Activated T-helper 17 cell treated with anti-CD3 and anti-CD28 coated beads, Interleukin-2, amount 50 U/mL, for 72 hours (primary cell): ENCODE measurements around the gene KRT78. TPM values are rescaled to one million over a fixed set of nuclear protein-coding genes. Genes with fewer than 3 reads are reported as not detected.
A peak's percentile ranks its signal among the peaks of the same experiment; 100 is the strongest.

Source experiments
- ATAC-seq: fragments of 150-1000 bp; cut with Tn5 transposase; replicated peaks from 2 replicates; pipeline ENCODE4 v1.10.0; 2021; ENCODE audit warnings: mild to moderate bottlenecking, moderate library complexity
- H3K27ac Mint-ChIP-seq: one replicate; pipeline ENCODE4 v1.8.0; 2022; ENCODE audit warnings: mixed read lengths
- H3K27me3 Mint-ChIP-seq: one replicate; pipeline ENCODE4 v1.8.0; 2022; ENCODE audit warnings: mixed read lengths
- H3K36me3 Mint-ChIP-seq: one replicate; pipeline ENCODE4 v1.8.0; 2022; ENCODE audit warnings: low read depth, mild to moderate bottlenecking, mixed read lengths
- H3K4me1 Mint-ChIP-seq: one replicate; pipeline ENCODE4 v1.8.0; 2022; ENCODE audit warnings: mixed read lengths
- H3K4me3 Mint-ChIP-seq: one replicate; pipeline ENCODE4 v1.8.0; 2022; ENCODE audit warnings: mild to moderate bottlenecking, mixed read lengths
- H3K9me3 Mint-ChIP-seq: one replicate; pipeline ENCODE4 v1.8.0; 2022; ENCODE audit warnings: mixed read lengths
- total RNA-seq, 2 donors: library from RNA; stranded (reverse); gene quantifications; one replicate each; pipeline ENCODE4 v1.2.3, GENCODE V29; 2022

KRT78 gene
- total RNA-seq, 2 donors from 2014 or later: not detected

- Mint-ChIP-seq H3K4me1 (no peaks in the 10 kb centered on the region), H3K9me3 (no peaks in the 10 kb centered on the region), H3K27me3 (peaks cover 4% of the 10 kb centered on the region), H3K27ac (no peak overlapping the region), H3K4me3 (no peak overlapping the region), H3K36me3 (no peaks in the 10 kb centered on the region)
- ATAC-seq: no peak
Measured at GRCh38 chr12:52828156-52828555, 20.6 kb downstream of the KRT78 start.

- H3K4me3 Mint-ChIP-seq: no peak overlapping the region
Measured at GRCh38 chr12:52827499-52828090, 21.2 kb downstream of the KRT78 start.

GRCh38 chr12:52826611-52827498, 21.9 kb downstream of the KRT78 start:
- H3K4me3 Mint-ChIP-seq: no peak overlapping the region
- no peak for ATAC-seq

More at GRCh38 chr12:52827499-52828090, 21.2 kb downstream of the KRT78 start:
- ATAC-seq: no peak
- Mint-ChIP-seq H3K4me1 (no peaks in the 10 kb centered on the region), H3K27ac (no peak overlapping the region), H3K27me3 (peaks cover 4% of the 10 kb centered on the region), H3K36me3 (no peaks in the 10 kb centered on the region), H3K9me3 (no peaks in the 10 kb centered on the region)

GRCh38 chr12:52825961-52826360, 22.8 kb downstream of the KRT78 start:
- H3K4me1 Mint-ChIP-seq: no peaks in the 10 kb centered on the region
- no peaks in the 10 kb centered on the region for H3K36me3 Mint-ChIP-seq

More at GRCh38 chr12:52826611-52827498, 21.9 kb downstream of the KRT78 start:
- Mint-ChIP-seq H3K27me3 (peaks cover 4% of the 10 kb centered on the region), H3K36me3 (no peaks in the 10 kb centered on the region), H3K9me3 (no peaks in the 10 kb centered on the region), H3K27ac (no peak overlapping the region), H3K4me1 (no peaks in the 10 kb centered on the region)

GRCh38 chr12:52824741-52825410, 23.9 kb downstream of the KRT78 start:
- no peaks in the 10 kb centered on the region for H3K36me3 Mint-ChIP-seq
- H3K27ac Mint-ChIP-seq: no peak overlapping the region
- H3K27me3 Mint-ChIP-seq: peaks cover 9% of the 10 kb centered on the region
- no peak for ATAC-seq
- no peak overlapping the region for H3K4me3 Mint-ChIP-seq
- H3K9me3 Mint-ChIP-seq: no peaks in the 10 kb centered on the region
- no peaks in the 10 kb centered on the region for H3K4me1 Mint-ChIP-seq

More at GRCh38 chr12:52825961-52826360, 22.8 kb downstream of the KRT78 start:
- Mint-ChIP-seq H3K27me3 (peaks cover 4% of the 10 kb centered on the region), H3K9me3 (no peaks in the 10 kb centered on the region), H3K27ac (no peak overlapping the region), H3K4me3 (no peak overlapping the region)
- ATAC-seq: no peak

- no peaks in the 10 kb centered on the region for H3K9me3 Mint-ChIP-seq
- no peaks in the 10 kb centered on the region for H3K36me3 Mint-ChIP-seq
- peaks cover 9% of the 10 kb centered on the region for H3K27me3 Mint-ChIP-seq
- H3K4me3 Mint-ChIP-seq: no peak overlapping the region
- H3K4me1 Mint-ChIP-seq: no peaks in the 10 kb centered on the region
- ATAC-seq: no peak
- no peak overlapping the region for H3K27ac Mint-ChIP-seq
Measured at GRCh38 chr12:52823761-52824450, 24.9 kb downstream of the KRT78 start.

- Mint-ChIP-seq H3K27me3 (peaks cover 12% of the 10 kb centered on the region), H3K4me1 (no peaks in the 10 kb centered on the region), H3K9me3 (no peaks in the 10 kb centered on the region), H3K36me3 (no peaks in the 10 kb centered on the region), H3K4me3 (no peak overlapping the region), H3K27ac (peak overlapping the region; percentile 41)
- ATAC-seq: no peak
Measured at GRCh38 chr12:52822771-52823510, 25.9 kb downstream of the KRT78 start.

- no peak for ATAC-seq
- Mint-ChIP-seq H3K36me3 (no peaks in the 10 kb centered on the region), H3K27ac (peak overlapping the region; percentile 41), H3K27me3 (peaks cover 17% of the 10 kb centered on the region), H3K4me1 (no peaks in the 10 kb centered on the region), H3K9me3 (no peaks in the 10 kb centered on the region), H3K4me3 (no peak overlapping the region)
Measured at GRCh38 chr12:52821826-52822660, 26.8 kb downstream of the KRT78 start.

GRCh38 chr12:52821071-52821730, 27.6 kb downstream of the KRT78 start:
- Mint-ChIP-seq H3K9me3 (no peaks in the 10 kb centered on the region), H3K4me3 (no peak overlapping the region), H3K27me3 (peaks cover 17% of the 10 kb centered on the region), H3K36me3 (no peaks in the 10 kb centered on the region), H3K27ac (no peak overlapping the region), H3K4me1 (no peaks in the 10 kb centered on the region)
- ATAC-seq: no peak

GRCh38 chr12:52820521-52820920, 28.3 kb downstream of the KRT78 start:
- H3K4me1 Mint-ChIP-seq: no peaks in the 10 kb centered on the region
- H3K9me3 Mint-ChIP-seq: no peaks in the 10 kb centered on the region
- no peak overlapping the region for H3K27ac Mint-ChIP-seq
- H3K4me3 Mint-ChIP-seq: no peak overlapping the region
- H3K27me3 Mint-ChIP-seq: peaks cover 17% of the 10 kb centered on the region
- ATAC-seq: no peak
- no peaks in the 10 kb centered on the region for H3K36me3 Mint-ChIP-seq

GRCh38 chr12:52819731-52820510, 28.9 kb downstream of the KRT78 start:
- Mint-ChIP-seq H3K9me3 (no peaks in the 10 kb centered on the region), H3K27ac (no peak overlapping the region), H3K27me3 (peaks cover 13% of the 10 kb centered on the region), H3K4me1 (no peaks in the 10 kb centered on the region), H3K36me3 (no peaks in the 10 kb centered on the region), H3K4me3 (no peak overlapping the region)
- ATAC-seq: no peak

- H3K9me3 Mint-ChIP-seq: no peaks in the 10 kb centered on the region
- peaks cover 17% of the 10 kb centered on the region for H3K27me3 Mint-ChIP-seq
- no peak overlapping the region for H3K27ac Mint-ChIP-seq
- no peak for ATAC-seq
- no peaks in the 10 kb centered on the region for H3K36me3 Mint-ChIP-seq
- no peak overlapping the region for H3K4me3 Mint-ChIP-seq
- H3K4me1 Mint-ChIP-seq: no peaks in the 10 kb centered on the region
Measured at GRCh38 chr12:52818887-52819420, 29.8 kb downstream of the KRT78 start.
